ENCODE results near the gene HTR1E. TPM values are rescaled to one million over a fixed set of nuclear protein-coding genes. Genes with fewer than 3 reads are reported as not detected.

HTR1E gene
- total RNA-seq, 1 donor from 2014 or later = 0.58 TPM

- no peak for DNase-seq (ENCODE audit: low spot score in 2 of 2, unreplicated experiment in 2 of 2)
- Mint-ChIP-seq H3K27ac (no peak overlapping the region), H3K4me1 (peaks cover 5% of the 10 kb centered on the region), H3K36me3 (no peaks in the 10 kb centered on the region), H3K4me3 (no peak overlapping the region), H3K9me3 (no peaks in the 10 kb centered on the region), H3K27me3 (ENCODE audit: low read depth) (peaks cover 2% of the 10 kb centered on the region)
- TF ChIP-seq, protein P1, sequence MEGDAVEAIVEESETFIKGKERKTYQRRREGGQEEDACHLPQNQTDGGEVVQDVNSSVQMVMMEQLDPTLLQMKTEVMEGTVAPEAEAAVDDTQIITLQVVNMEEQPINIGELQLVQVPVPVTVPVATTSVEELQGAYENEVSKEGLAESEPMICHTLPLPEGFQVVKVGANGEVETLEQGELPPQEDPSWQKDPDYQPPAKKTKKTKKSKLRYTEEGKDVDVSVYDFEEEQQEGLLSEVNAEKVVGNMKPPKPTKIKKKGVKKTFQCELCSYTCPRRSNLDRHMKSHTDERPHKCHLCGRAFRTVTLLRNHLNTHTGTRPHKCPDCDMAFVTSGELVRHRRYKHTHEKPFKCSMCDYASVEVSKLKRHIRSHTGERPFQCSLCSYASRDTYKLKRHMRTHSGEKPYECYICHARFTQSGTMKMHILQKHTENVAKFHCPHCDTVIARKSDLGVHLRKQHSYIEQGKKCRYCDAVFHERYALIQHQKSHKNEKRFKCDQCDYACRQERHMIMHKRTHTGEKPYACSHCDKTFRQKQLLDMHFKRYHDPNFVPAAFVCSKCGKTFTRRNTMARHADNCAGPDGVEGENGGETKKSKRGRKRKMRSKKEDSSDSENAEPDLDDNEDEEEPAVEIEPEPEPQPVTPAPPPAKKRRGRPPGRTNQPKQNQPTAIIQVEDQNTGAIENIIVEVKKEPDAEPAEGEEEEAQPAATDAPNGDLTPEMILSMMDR (IDR thresholded peaks at IDR 0.05; ENCODE audit: unreplicated experiment) = no peak
These were observed 6.6 kb downstream of the HTR1E start for GRCh38 chr6:86943819-86944407.

DNA sequence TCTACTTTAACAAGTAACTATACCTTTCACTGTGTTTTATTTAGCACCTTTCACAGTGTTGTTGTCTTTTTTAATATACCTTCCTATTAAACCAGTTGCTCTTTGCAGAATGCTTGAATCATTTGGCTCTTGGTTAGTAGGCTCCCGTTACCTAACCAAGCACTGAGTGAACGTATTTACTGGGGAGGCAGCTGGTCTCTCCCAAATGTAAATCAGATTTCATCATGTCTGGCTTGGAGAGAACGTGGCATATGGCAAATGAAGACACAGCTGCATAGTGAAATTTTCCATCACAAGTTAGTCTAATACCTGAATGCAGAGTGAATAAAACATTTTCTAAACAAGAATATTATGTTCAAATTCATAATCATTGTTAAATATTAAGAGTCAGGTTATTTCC, 12.4 kb downstream of the HTR1E start:
- no peak for DNase-seq (ENCODE audit: low spot score in 2 of 2, unreplicated experiment in 2 of 2)
- H3K36me3 Mint-ChIP-seq = no peaks in the 10 kb centered on the region
- H3K27ac Mint-ChIP-seq = no peak overlapping the region
- TF ChIP-seq, protein P1 (IDR thresholded peaks at IDR 0.05; ENCODE audit: unreplicated experiment) = no peak
- H3K27me3 Mint-ChIP-seq (ENCODE audit: low read depth) = no peaks in the 10 kb centered on the region
- H3K4me3 Mint-ChIP-seq = no peak overlapping the region
- peaks cover 6% of the 10 kb centered on the region for H3K4me1 Mint-ChIP-seq
- H3K9me3 Mint-ChIP-seq = no peaks in the 10 kb centered on the region

- Mint-ChIP-seq H3K4me1 (peaks cover 11% of the 10 kb centered on the region), H3K27me3 (ENCODE audit: low read depth) (no peaks in the 10 kb centered on the region)
These were observed 15.7 kb downstream of the HTR1E start for GRCh38 chr6:86952991-86953390.

GRCh38 chr6:86959656-86960055, 22.3 kb downstream of the HTR1E start:
- Mint-ChIP-seq H3K4me1 (peaks cover 5% of the 10 kb centered on the region), H3K36me3 (no peaks in the 10 kb centered on the region), H3K27me3 (ENCODE audit: low read depth) (no peaks in the 10 kb centered on the region), H3K4me3 (no peak overlapping the region), H3K27ac (no peak overlapping the region), H3K9me3 (no peaks in the 10 kb centered on the region)
- DNase-seq (ENCODE audit: low spot score in 2 of 2, unreplicated experiment in 2 of 2) = no peak
- TF ChIP-seq, protein P1 (IDR thresholded peaks at IDR 0.05; ENCODE audit: unreplicated experiment) = no peak

More at GRCh38 chr6:86952991-86953390, 15.7 kb downstream of the HTR1E start:
- TF ChIP-seq, protein P1 (IDR thresholded peaks at IDR 0.05; ENCODE audit: unreplicated experiment) = no peak
- Mint-ChIP-seq H3K36me3 (no peaks in the 10 kb centered on the region), H3K4me3 (no peak overlapping the region), H3K9me3 (no peaks in the 10 kb centered on the region), H3K27ac (no peak overlapping the region)
- no peak for DNase-seq (ENCODE audit: low spot score in 2 of 2, unreplicated experiment in 2 of 2)

- Mint-ChIP-seq H3K27me3 (ENCODE audit: low read depth) (no peaks in the 10 kb centered on the region), H3K4me3 (no peak overlapping the region), H3K9me3 (no peaks in the 10 kb centered on the region), H3K36me3 (no peaks in the 10 kb centered on the region), H3K27ac (no peak overlapping the region), H3K4me1 (no peaks in the 10 kb centered on the region)
- DNase-seq (ENCODE audit: low spot score in 2 of 2, unreplicated experiment in 2 of 2) = no peak
- TF ChIP-seq, protein P1 (IDR thresholded peaks at IDR 0.05; ENCODE audit: unreplicated experiment) = no peak
These were observed 24.3 kb downstream of the HTR1E start for GRCh38 chr6:86961455-86962200.
